Pancreas (tissue), 10 donors: ENCODE results near the gene AK3. TPM values are rescaled to one million over a fixed set of nuclear protein-coding genes. Genes with fewer than 3 reads are reported as not detected.
"Not testable (repeated sequence)": the region's sequence is repeated elsewhere in the genome, so short reads cannot be mapped to it uniquely, and the experiment has no call there.

Experiments used
- ATAC-seq, 4 donors: fragments of 200-7000 bp; cut with Tn5 transposase; one replicate each; pipeline versions ENCODE4 v1.8.0 to v1.9.1; 2020; ENCODE audit warnings: mild to moderate bottlenecking in 4 of 4, moderate library complexity in 4 of 4
- DNase-seq, 6 donors: peaks; one replicate each; pipeline ENCODE4 v3.0.0-alpha.2; 2020
- FAIRE-seq: peaks from 2 replicates; lab custom pipeline; 2012; peaks lifted over from hg19 to GRCh38; lab: Jason Lieb, UNC
- H3K27ac ChIP-seq, 4 donors: fragments of 200-600 bp; sonication (generic); 1 replicate in 3 of 4; 2 replicates in 1 of 4; pipeline versions ENCODE4 v1.5.0 to v1.8.0; 2020
- H3K27me3 ChIP-seq, 4 donors: fragments of 200-600 bp; one replicate each; pipeline ENCODE4 v1.8.0; 2021
- H3K36me3 ChIP-seq, 3 donors: fragments of 200-600 bp; sonication (generic) in 1 of 3; one replicate each; pipeline versions ENCODE4 v1.5.0 to v1.8.0; 2020 to 2021
- H3K4me1 ChIP-seq, 3 donors: fragments of 200-600 bp; one replicate each; pipeline ENCODE4 v1.8.0; 2021
- H3K4me3 ChIP-seq, 4 donors: fragments of 200-600 bp; sonication (generic) in 2 of 4; one replicate each; pipeline versions ENCODE4 v1.5.0 to v1.8.0; 2020 to 2021
- H3K9me3 ChIP-seq, 4 donors: fragments of 200-600 bp; one replicate each; pipeline ENCODE4 v1.8.0; 2021
- WGBS, 2 donors: extraction: QIAGEN DNeasy Blood & Tissue Kit; methylation state at CpG; one replicate each; pipeline ENCODE4 v1.1.7; 2013; 5-methylcytosine and 5-hydroxymethylcytosine counted together
- intact Hi-C, 3 donors: fragments of 100-400 bp; cut with DNase I; formaldehyde crosslinking; loops; one replicate each; pipeline versions ENCODE4 v1.11.1 to v1.14.2; 2022
- polyA plus RNA-seq, 2 donors: library from polyadenylated mRNA; stranded (reverse); fragments of 200-250 nt; gene quantifications; one replicate each; pipeline ENCODE4 v1.2.3, GENCODE V29; 2013
- total RNA-seq, 6 donors: library from RNA; stranded (reverse); fragmentation: NEBNext Ultra II Directional in 4 of 6; extraction: Animal tissue kit (Norgen Biotek cat#: 25700) in 4 of 6; gene quantifications; one replicate each; pipeline versions ENCODE4 v1.2.1 to v1.2.4, GENCODE V29; 2021 to 2023
- TF ChIP-seq, protein P1 (sequence below), 4 donors: fragments of 200-600 bp; sonication (generic) in 3 of 4; IDR thresholded peaks; one replicate each; pipeline versions ENCODE4 v1.5.0 to v1.8.0; 2021; ENCODE audit warnings: antibody characterized with exemption in 4 of 4
- donor health status: healthy with polysubstance abuse.
- donor health status: DM: no; HTN: no; CAD: no; lungs with moderate emphysema.
- donor health status: DM: no; HTN: no; CAD: no.
- donor health status: control.
- donor health status: control.
- donor health status: Bipolar disorder and iron deficiency.
- donor health status: DM: yes; HTN: yes; CAD: no.
- donor health status: DM: no; HTN: no; CAD: no.
- donor health status: DM: no; HTN: no; CAD: no.
- donor health status: DM: yes; HTN: yes; CAD: no.

The AK3 gene
- total and polyA plus RNA-seq, 8 donors = 16.2 to 34.5 (median 23.0) TPM

DNA sequence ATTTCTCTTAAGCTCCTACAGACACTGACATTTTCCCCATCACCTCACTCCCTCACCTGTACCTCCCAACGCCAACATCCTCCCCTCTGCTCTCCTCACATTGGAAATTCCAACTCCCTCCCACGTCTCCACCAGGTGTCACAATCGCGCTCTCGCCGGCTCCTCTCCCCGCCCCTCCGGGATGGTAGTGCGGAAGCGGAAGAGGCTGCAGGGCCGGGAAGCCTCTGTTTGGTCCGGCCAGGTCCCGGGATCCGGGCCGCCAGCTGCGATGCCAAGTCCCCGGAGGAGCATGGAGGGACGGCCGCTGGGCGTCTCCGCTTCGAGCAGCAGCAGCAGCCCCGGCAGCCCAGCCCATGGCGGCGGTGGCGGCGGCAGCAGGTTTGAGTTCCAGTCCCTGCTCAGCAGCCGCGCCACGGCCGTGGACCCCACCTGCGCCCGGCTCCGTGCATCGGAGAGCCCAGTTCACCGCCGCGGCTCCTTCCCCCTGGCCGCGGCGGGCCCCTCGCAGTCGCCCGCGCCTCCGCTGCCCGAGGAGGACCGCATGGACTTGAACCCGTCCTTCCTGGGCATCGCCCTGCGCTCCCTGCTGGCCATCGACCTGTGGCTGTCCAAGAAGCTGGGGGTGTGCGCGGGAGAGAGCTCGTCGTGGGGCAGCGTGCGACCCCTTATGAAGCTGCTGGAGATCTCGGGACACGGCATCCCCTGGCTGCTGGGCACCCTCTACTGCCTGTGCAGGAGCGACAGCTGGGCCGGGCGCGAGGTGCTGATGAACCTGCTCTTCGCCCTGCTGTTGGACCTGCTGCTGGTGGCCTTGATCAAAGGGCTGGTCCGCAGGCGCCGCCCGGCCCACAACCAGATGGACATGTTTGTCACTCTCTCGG, 78.7 kb downstream of the AK3 start, which contains the start of gene PLPP6:
Gene PLPP6, plus strand, starts transcription at position 187 of the 881 bp plus-strand sequence. Its CDS starts 82 bp downstream, at position 269.
- H3K4me1 ChIP-seq = peaks cover 7 to 43% (median 28%) of the 10 kb centered on the region in 3 donors
- H3K36me3 ChIP-seq = no peaks in the 10 kb centered on the region
- FAIRE-seq = no peak
- DNase-seq = peak; percentile 91 to 96 (median 93)
- WGBS, 2 donors = 0 to 1% methylated on average over 62 to 70 of the region's 70 CpGs
- intact Hi-C loops = no loop called here
- H3K27ac ChIP-seq = peak within 1 kb of the TSS; percentile 94 to 97 (median 96)
- no peaks in the 10 kb centered on the region for H3K27me3 ChIP-seq
- peak within 1 kb of the TSS; percentile 86 to 95 (median 88) for H3K4me3 ChIP-seq
- TF ChIP-seq, protein P1, sequence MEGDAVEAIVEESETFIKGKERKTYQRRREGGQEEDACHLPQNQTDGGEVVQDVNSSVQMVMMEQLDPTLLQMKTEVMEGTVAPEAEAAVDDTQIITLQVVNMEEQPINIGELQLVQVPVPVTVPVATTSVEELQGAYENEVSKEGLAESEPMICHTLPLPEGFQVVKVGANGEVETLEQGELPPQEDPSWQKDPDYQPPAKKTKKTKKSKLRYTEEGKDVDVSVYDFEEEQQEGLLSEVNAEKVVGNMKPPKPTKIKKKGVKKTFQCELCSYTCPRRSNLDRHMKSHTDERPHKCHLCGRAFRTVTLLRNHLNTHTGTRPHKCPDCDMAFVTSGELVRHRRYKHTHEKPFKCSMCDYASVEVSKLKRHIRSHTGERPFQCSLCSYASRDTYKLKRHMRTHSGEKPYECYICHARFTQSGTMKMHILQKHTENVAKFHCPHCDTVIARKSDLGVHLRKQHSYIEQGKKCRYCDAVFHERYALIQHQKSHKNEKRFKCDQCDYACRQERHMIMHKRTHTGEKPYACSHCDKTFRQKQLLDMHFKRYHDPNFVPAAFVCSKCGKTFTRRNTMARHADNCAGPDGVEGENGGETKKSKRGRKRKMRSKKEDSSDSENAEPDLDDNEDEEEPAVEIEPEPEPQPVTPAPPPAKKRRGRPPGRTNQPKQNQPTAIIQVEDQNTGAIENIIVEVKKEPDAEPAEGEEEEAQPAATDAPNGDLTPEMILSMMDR (IDR thresholded peaks at IDR 0.05) = peak; percentile 14 to 34 (median 26)
- ATAC-seq = peak; percentile 82 to 90 (median 86)
- H3K9me3 ChIP-seq = no peaks in the 10 kb centered on the region

DNA sequence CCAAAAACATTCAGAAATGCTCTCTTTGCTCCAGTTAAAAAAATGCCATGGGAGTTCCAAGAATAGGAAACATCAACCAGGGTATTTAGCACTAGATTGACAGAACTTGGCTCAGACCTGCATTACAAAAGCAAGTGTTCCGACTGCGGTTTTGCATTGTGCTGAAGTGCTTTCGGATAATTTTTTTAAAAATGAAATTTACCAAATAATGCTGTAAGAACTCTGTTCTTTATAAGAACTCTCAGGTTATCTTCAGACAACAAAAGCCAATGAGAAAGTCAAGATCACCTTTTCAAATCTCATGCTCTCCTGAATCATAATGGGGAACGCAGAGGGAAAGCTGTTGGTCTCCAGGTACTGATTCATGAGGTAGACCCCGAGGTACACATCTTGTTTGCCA, 79.4 kb downstream of the AK3 start:
- Histone ChIP-seq H3K27me3 (no peaks in the 10 kb centered on the region), H3K9me3 (no peaks in the 10 kb centered on the region), H3K27ac (peak overlapping the region; percentile 94 to 97 (median 96)), H3K36me3 (no peaks in the 10 kb centered on the region), H3K4me3 (peak overlapping the region in 3 of 4 donors; percentile 86 to 95 (median 90)), H3K4me1 (peaks cover 7 to 44% (median 22%) of the 10 kb centered on the region in 3 donors)
- intact Hi-C loops = no loop called here
- WGBS, 2 donors = 11 to 12% methylated on average over 5 of the region's 5 CpGs
- ATAC-seq (no peak), FAIRE-seq (no peak), DNase-seq (no peak)
- TF ChIP-seq, protein P1 (IDR thresholded peaks at IDR 0.05) = no peak

DNA sequence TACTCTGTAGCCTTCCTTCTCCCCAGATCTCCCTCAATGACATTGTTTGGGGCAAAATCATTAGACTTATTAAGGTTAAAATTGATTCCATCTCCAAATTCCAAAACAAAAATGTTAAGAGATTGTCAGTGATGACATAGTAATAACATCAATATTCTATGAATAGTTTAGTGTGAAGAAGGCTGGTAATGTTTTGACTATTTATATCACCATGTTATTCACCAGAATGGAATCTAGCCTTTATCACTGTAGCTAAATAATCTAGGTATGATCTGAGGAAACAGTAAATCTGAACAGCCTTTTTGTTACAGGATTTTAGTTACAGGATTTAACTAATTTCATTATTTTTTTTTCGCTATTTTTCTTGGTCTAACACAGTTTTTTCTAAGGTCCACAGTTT, 79.8 kb downstream of the AK3 start:
- DNase-seq (no peak), FAIRE-seq (no peak), ATAC-seq (no peak)
- WGBS, 2 donors = 88 to 94% methylated on average over 1 of the region's 1 CpG
- H3K4me3 ChIP-seq = no peak overlapping the region
- intact Hi-C loops = no loop called here
- no peaks in the 10 kb centered on the region for H3K36me3 ChIP-seq
- H3K27me3 ChIP-seq = no peaks in the 10 kb centered on the region
- TF ChIP-seq, protein P1 (IDR thresholded peaks at IDR 0.05) = no peak
- H3K4me1 ChIP-seq = peaks cover 7 to 43% (median 21%) of the 10 kb centered on the region in 3 donors
- H3K9me3 ChIP-seq = no peaks in the 10 kb centered on the region
- peak overlapping the region in 2 of 4 donors; percentile 97 for H3K27ac ChIP-seq

DNA sequence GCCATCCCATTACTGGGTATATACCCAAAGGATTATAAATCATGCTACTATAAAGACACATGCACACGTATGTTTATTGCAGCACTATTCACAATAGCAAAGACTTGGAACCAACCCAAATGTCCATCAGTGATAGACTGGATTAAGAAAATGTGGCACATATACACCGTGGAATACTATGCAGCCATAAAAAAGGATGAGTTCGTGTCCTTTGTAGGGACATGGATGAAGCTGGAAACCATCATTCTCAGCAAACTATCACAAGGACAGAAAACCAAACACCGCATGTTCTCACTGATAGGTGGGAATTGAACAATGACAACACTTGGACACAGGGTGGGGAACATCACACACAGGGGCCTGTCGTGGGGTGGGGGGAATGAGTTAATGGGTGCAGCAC, 80.3 kb downstream of the AK3 start:
- H3K4me3 ChIP-seq, FAIRE-seq, H3K36me3 ChIP-seq, intact Hi-C loops, DNase-seq, H3K27me3 ChIP-seq, H3K9me3 ChIP-seq, ATAC-seq: not testable (repeated sequence)
- H3K27ac ChIP-seq = peak overlapping the region in 1 of 4 donors; percentile 97
- 79 to 86% methylated on average over 4 of the region's 5 CpGs for WGBS, 2 donors
- peaks cover 7 to 43% (median 21%) of the 10 kb centered on the region in 3 donors for H3K4me1 ChIP-seq

Other genes with a start within 250 kb of the AK3 start
- gene PLPP6, start 78.9 kb downstream of the AK3 start, total RNA-seq = 10 to 100 TPM in 1 of 6 donors, 1 to 10 TPM in 5; 6.5 to 11.5 (median 7.4) TPM
- gene PLPP6, start 78.9 kb downstream of the AK3 start, polyA plus RNA-seq = 1 to 10 TPM; 4.8 to 6.9 TPM
- gene SPATA6L, start 74.7 kb downstream of the AK3 start, total RNA-seq = 10 to 100 TPM in 2 of 6 donors, 1 to 10 TPM in 4; 4.2 to 12.5 (median 8.3) TPM
- gene SPATA6L, start 74.7 kb downstream of the AK3 start, polyA plus RNA-seq = 1 to 10 TPM; 7.3 to 7.4 TPM
- 10 to 100 TPM in 5 of 6 donors, 1 to 10 TPM in 1; 8.3 to 13.4 (median 11.9) TPM for gene CDC37L1, start 61.6 kb downstream of the AK3 start, total RNA-seq
- gene CDC37L1, start 61.6 kb downstream of the AK3 start, polyA plus RNA-seq = 1 to 10 TPM; 5.4 to 8.5 TPM
- 100 to 1,000 TPM in 1 of 6 donors, 10 to 100 TPM in 5; 11.3 to 153 (median 25.3) TPM for gene RCL1, start 51.7 kb upstream of the AK3 start, total RNA-seq
- gene RCL1, start 51.7 kb upstream of the AK3 start, polyA plus RNA-seq = 10 to 100 TPM; 19.0 to 24.8 TPM
- gene JAK2, start 244.1 kb upstream of the AK3 start, total RNA-seq = 1 to 10 TPM; 3.1 to 9.1 (median 4.6) TPM
- gene JAK2, start 244.1 kb upstream of the AK3 start, polyA plus RNA-seq = 1 to 10 TPM; 1.7 to 3.0 TPM